ENCODE results near the gene KCNH6.

Gene KCNH6

GRCh38 chr17:63550817-63551639, 27.9 kb downstream of the KCNH6 start:
- peaks cover 0 to 7% of the 10 kb centered on the region in 2 experiments; a peak in 1 of 3 replicates for H3K36me3 ChIP-seq (ENCODE audit: control insufficient read depth in 2 of 2, insufficient read depth in 1 of 2, low read length in 2 of 2)
- POLR2A ChIA-PET = interaction anchor here (0.5 to 3.3 kb wide), 21 partner anchors 9 to 292 kb away, joined by 3 to 24 read pairs (median 5); partner anchors contain the start of genes ACE, CCDC47, DDX42 and KCNH6
- H3K4me1 ChIP-seq (ENCODE audit: control insufficient read depth, insufficient read depth, low read length) = peaks cover 12% of the 10 kb centered on the region
- H3K4me3 ChIP-seq (ENCODE audit: low read depth, low read length) = peak overlapping the region; percentile 97
- CTCF ChIA-PET = interaction anchor here (0.7 to 3.0 kb wide), 11 partner anchors 10 to 1561 kb away, joined by 3 to 17 read pairs (median 3); no protein-coding TSS in a partner anchor
- H3K9me3 ChIP-seq (ENCODE audit: control insufficient read depth, insufficient read depth, low read depth, low read length) = no peaks in the 10 kb centered on the region
- H3K27ac ChIP-seq (ENCODE audit: extremely low read depth, low read depth, low read length) = peak overlapping the region; percentile 87
- TF ChIP-seq, protein P1, sequence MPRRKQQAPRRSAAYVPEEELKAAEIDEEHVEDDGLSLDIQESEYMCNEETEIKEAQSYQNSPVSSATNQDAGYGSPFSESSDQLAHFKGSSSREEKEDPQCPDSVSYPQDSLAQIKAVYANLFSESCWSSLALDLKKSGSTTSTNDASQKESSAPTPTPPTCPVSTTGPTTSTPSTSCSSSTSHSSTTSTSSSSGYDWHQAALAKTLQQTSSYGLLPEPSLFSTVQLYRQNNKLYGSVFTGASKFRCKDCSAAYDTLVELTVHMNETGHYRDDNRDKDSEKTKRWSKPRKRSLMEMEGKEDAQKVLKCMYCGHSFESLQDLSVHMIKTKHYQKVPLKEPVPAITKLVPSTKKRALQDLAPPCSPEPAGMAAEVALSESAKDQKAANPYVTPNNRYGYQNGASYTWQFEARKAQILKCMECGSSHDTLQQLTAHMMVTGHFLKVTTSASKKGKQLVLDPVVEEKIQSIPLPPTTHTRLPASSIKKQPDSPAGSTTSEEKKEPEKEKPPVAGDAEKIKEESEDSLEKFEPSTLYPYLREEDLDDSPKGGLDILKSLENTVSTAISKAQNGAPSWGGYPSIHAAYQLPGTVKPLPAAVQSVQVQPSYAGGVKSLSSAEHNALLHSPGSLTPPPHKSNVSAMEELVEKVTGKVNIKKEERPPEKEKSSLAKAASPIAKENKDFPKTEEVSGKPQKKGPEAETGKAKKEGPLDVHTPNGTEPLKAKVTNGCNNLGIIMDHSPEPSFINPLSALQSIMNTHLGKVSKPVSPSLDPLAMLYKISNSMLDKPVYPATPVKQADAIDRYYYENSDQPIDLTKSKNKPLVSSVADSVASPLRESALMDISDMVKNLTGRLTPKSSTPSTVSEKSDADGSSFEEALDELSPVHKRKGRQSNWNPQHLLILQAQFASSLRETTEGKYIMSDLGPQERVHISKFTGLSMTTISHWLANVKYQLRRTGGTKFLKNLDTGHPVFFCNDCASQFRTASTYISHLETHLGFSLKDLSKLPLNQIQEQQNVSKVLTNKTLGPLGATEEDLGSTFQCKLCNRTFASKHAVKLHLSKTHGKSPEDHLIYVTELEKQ (tag by site-specific recombination; IDR thresholded peaks at IDR 0.05; ENCODE audit: borderline replicate concordance) = no peak
- TF ChIP-seq AEBP2 (tag by site-specific recombination; IDR thresholded peaks at IDR 0.05; ENCODE audit: borderline replicate concordance) = no peak
- 0 out of 2 replicates have a peak, but pooled peaks have one; percentile 23 for TF ChIP-seq KLF10 (tag by site-specific recombination; IDR thresholded peaks at IDR 0.05)
- TF ChIP-seq ZNF501 (tag by site-specific recombination; IDR thresholded peaks at IDR 0.05) = peak; percentile 31; the same call in 1 of the 2 replicates
- peak; percentile 69 for TF ChIP-seq ZBTB8A (tag by site-specific recombination; IDR thresholded peaks at IDR 0.05)
- TF ChIP-seq SCRT2 (tag by site-specific recombination; IDR thresholded peaks at IDR 0.05) = 0 out of 2 replicates have a peak, but pooled peaks have one; percentile 11
- TF ChIP-seq ZNF223 (tag by site-specific recombination; IDR thresholded peaks at IDR 0.05) = no peak
- peak; percentile 41; the same call in 1 of the 2 replicates for TF ChIP-seq ZNF394 (tag by site-specific recombination; IDR thresholded peaks at IDR 0.05; ENCODE audit: borderline replicate concordance)
- TF ChIP-seq MYNN (tag by site-specific recombination; IDR thresholded peaks at IDR 0.05; ENCODE audit: borderline replicate concordance) = peak; percentile 71
- no peak for TF ChIP-seq ZNF174 (tag by site-specific recombination; IDR thresholded peaks at IDR 0.05)
- TF ChIP-seq ZNF701 (tag by site-specific recombination; IDR thresholded peaks at IDR 0.05) = no peak
- no peak for TF ChIP-seq PRDM10 (tag by site-specific recombination; IDR thresholded peaks at IDR 0.05)
- no peak for TF ChIP-seq ZBTB17 (tag by site-specific recombination; IDR thresholded peaks at IDR 0.05)
- TF ChIP-seq, protein P2, sequence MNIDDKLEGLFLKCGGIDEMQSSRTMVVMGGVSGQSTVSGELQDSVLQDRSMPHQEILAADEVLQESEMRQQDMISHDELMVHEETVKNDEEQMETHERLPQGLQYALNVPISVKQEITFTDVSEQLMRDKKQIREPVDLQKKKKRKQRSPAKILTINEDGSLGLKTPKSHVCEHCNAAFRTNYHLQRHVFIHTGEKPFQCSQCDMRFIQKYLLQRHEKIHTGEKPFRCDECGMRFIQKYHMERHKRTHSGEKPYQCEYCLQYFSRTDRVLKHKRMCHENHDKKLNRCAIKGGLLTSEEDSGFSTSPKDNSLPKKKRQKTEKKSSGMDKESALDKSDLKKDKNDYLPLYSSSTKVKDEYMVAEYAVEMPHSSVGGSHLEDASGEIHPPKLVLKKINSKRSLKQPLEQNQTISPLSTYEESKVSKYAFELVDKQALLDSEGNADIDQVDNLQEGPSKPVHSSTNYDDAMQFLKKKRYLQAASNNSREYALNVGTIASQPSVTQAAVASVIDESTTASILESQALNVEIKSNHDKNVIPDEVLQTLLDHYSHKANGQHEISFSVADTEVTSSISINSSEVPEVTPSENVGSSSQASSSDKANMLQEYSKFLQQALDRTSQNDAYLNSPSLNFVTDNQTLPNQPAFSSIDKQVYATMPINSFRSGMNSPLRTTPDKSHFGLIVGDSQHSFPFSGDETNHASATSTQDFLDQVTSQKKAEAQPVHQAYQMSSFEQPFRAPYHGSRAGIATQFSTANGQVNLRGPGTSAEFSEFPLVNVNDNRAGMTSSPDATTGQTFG (tag by site-specific recombination; IDR thresholded peaks at IDR 0.05; ENCODE audit: borderline replicate concordance) = no peak
- TF ChIP-seq ZNF670 (tag by site-specific recombination; IDR thresholded peaks at IDR 0.05; ENCODE audit: low read depth) = no peak
- TF ChIP-seq ZSCAN4 (tag by site-specific recombination; IDR thresholded peaks at IDR 0.05) = no peak
- no peak for TF ChIP-seq ZNF48 (tag by site-specific recombination; IDR thresholded peaks at IDR 0.05)
- TF ChIP-seq, protein P3, sequence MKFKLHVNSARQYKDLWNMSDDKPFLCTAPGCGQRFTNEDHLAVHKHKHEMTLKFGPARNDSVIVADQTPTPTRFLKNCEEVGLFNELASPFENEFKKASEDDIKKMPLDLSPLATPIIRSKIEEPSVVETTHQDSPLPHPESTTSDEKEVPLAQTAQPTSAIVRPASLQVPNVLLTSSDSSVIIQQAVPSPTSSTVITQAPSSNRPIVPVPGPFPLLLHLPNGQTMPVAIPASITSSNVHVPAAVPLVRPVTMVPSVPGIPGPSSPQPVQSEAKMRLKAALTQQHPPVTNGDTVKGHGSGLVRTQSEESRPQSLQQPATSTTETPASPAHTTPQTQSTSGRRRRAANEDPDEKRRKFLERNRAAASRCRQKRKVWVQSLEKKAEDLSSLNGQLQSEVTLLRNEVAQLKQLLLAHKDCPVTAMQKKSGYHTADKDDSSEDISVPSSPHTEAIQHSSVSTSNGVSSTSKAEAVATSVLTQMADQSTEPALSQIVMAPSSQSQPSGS (tag by site-specific recombination; IDR thresholded peaks at IDR 0.05; ENCODE audit: low read depth) = no peak
- TF ChIP-seq ZBTB20 (tag by site-specific recombination; IDR thresholded peaks at IDR 0.05) = peak; percentile 95
- TF ChIP-seq, protein P4, sequence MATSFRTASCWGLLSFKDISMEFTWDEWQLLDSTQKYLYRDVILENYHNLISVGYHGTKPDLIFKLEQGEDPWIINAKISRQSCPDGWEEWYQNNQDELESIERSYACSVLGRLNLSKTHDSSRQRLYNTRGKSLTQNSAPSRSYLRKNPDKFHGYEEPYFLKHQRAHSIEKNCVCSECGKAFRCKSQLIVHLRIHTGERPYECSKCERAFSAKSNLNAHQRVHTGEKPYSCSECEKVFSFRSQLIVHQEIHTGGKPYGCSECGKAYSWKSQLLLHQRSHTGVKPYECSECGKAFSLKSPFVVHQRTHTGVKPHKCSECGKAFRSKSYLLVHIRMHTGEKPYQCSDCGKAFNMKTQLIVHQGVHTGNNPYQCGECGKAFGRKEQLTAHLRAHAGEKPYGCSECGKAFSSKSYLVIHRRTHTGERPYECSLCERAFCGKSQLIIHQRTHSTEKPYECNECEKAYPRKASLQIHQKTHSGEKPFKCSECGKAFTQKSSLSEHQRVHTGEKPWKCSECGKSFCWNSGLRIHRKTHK (tag by site-specific recombination; IDR thresholded peaks at IDR 0.05) = no peak
